GM13976 (cell line): ENCODE results near the gene MYNN.

Experiments used
- DNase-seq: peaks from one replicate; pipeline ENCODE4 v3.0.0; 2012; ENCODE audit warnings: low spot score
- in situ Hi-C: fragments of 300-500 bp; cut with MboI; formaldehyde crosslinking; loops from one replicate; pipeline ENCODE4 v1.12.0; 2022; ENCODE audit warnings: low sequenced_read_pairs, mixed read lengths, inconsistent platforms; ENCODE audit not compliant: unreplicated experiment
- TF ChIP-seq, protein P1 (sequence below): IDR thresholded peaks from 2 replicates; pipeline ENCODE4 v1.5.1; 2012; ENCODE audit warnings: borderline replicate concordance, mild to moderate bottlenecking; ENCODE audit not compliant: insufficient read depth; ENCODE audit errors: extremely low read depth, missing control alignments, control extremely low read depth

The MYNN gene

DNA sequence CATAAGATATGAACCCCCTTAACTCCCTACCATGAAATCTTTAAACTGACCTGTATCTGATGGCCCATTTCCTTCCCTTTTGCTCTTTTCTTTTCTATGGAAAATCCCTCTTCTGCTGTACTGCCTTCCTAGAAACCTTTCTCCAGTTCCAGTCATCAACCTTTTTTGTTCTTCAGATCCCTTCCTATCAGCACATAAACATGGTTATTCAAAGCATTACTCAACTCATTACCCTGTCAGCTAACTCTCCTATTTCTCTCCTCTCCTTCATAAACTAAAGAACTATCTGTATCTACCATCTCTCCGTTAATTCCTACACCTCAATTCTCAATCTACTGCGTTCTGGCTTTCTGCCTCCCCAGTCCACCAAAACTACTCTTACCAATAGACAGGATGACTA lies 21.3 kb upstream of the MYNN start:
- in situ Hi-C loops, result no loop called here
- TF ChIP-seq, protein P1, sequence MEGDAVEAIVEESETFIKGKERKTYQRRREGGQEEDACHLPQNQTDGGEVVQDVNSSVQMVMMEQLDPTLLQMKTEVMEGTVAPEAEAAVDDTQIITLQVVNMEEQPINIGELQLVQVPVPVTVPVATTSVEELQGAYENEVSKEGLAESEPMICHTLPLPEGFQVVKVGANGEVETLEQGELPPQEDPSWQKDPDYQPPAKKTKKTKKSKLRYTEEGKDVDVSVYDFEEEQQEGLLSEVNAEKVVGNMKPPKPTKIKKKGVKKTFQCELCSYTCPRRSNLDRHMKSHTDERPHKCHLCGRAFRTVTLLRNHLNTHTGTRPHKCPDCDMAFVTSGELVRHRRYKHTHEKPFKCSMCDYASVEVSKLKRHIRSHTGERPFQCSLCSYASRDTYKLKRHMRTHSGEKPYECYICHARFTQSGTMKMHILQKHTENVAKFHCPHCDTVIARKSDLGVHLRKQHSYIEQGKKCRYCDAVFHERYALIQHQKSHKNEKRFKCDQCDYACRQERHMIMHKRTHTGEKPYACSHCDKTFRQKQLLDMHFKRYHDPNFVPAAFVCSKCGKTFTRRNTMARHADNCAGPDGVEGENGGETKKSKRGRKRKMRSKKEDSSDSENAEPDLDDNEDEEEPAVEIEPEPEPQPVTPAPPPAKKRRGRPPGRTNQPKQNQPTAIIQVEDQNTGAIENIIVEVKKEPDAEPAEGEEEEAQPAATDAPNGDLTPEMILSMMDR, result no peak
- no peak for DNase-seq

DNA sequence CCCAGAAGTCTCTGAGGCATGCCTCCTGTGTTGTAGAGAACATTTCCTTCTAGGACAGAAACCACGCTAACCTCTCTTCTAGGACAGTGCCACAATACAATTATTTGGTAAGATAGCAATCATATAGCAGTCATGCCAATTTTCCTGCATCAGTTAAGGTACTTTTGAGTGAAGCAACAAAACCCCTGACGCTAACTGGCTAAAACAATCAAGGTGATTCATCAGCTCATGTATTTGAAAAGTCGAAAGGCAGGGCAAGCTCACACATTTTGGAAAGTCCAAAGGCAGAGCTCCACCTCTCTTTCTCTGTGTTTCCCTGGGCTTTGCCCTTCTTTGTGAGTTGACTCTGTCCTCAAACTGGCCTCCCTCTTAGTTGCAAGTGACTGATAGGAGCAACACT lies 18.5 kb upstream of the MYNN start:
- in situ Hi-C loops, result no loop called here
- TF ChIP-seq, protein P1, result no peak
- DNase-seq, result no peak

DNA sequence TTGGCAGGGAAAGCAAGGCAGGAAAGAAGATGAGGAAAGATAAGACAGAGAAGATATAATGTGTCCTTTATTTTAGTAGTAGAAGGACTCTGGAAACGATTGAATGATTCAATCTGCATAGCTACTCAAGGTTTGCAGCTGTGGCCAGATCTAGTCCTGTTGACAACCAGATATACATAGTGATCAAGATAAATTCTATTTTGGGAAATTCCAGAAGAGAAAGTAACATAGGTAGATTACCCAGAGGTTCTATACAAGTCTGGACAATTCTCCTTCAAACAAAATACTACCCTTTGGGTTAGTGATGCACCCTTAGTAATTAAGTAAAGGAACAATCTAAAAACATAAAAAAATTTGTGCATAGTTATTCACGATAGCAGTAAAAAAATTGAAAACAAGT lies 17.7 kb upstream of the MYNN start:
- TF ChIP-seq, protein P1, result no peak
- in situ Hi-C loops, result no loop called here
- no peak for DNase-seq

DNA sequence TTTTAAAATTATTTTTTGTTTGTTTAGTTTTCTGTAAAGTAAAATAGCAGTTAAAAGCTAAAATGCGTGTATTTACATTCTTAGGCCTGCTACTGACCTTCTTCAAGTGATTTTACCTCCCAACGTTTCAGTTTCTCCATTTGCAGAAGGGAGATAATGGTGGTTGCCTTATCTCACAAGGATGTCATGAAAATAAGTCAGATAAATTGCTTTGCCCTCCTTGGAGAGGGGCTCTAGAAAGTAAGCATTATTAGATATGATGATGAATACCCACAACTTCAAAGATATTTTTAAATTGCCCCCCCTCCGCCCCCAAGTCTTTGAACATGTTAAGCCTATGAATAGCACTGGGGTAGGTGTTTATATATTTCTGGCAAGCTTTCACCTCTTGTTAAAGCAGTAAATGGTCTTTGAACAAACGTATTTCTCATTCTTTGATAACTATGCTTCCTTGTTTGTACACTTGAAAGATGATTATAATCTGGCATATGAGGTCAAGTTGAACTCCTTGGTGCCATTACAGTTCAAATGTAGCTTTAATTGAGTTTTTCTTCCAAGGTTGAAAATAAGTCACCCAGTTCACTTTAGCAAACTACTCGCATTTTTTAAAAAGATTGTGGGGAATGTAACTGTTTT lies 14.7 kb upstream of the MYNN start:
- in situ Hi-C loops, result no loop called here
- no peak for DNase-seq
- TF ChIP-seq, protein P1, result no peak

DNA sequence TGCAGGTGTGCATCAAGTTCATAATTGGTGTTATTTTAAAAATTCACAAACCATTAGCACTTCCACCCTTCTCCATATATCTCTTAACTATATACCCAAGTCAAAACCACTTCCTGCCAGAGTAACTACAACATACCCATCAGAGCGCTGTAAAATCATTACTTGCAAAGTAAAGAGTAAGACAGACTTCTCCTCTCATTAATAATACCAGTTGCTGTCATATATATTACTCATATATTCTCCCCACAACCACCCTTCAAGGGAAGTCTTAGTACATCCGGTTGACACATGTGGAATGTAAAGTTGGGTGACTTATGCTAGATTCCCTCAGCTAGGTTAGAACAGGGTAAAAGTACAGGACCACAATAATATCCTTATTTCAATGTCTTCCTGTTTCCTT lies 13.9 kb upstream of the MYNN start:
- TF ChIP-seq, protein P1, result no peak
- DNase-seq, result no peak
- in situ Hi-C loops, result no loop called here

DNA sequence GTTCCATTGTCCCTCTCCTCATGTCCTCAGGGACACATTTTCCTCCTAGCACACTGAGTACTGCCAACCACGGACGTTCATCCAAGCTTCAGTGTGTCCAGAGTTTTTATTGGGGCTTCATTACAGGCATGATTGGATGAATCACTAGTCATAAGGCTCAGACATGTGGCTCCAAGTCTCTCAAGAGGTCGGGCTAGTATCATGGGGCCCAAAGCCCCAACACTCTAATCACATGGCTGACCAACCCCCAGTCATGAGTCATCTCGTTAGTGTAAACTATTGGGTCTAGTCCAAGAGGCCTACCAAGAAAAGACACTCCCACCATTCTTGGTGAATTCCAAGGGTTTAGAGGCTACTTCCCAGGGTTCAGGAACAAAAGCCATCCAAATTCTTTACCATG lies 12.7 kb upstream of the MYNN start:
- DNase-seq, result no peak
- in situ Hi-C loops, result no loop called here
- TF ChIP-seq, protein P1, result no peak
